ENCODE measurements around the gene TK2. TPM values are rescaled to one million over a fixed set of nuclear protein-coding genes. Genes with fewer than 3 reads are reported as not detected.

Gene TK2
- total and polyA plus RNA-seq, 2 experiments from 2014 or later: 1.8 to 4.2 TPM

- no peak overlapping the region for H3K27ac Mint-ChIP-seq
- no peaks in the 10 kb centered on the region for H4K20me1 ChIP-seq (replicated peaks; ENCODE audit: insufficient read depth)
- peaks cover 9% of the 10 kb centered on the region; the same call in 2 of the 3 replicates for H3K36me3 Mint-ChIP-seq (ENCODE audit: low read depth)
- H3K4me3 Mint-ChIP-seq: no peak overlapping the region
- H3K4me1 ChIP-seq (ENCODE audit: insufficient read depth): no peaks in the 10 kb centered on the region; the same call in 1 of the 2 replicates
- peaks cover 5% of the 10 kb centered on the region for H3K27me3 ChIP-seq (ENCODE audit: insufficient read depth)
- no peak overlapping the region for H3K4me2 ChIP-seq
- no peak for DNase-seq (ENCODE audit: low spot score)
- H3K4me1 Mint-ChIP-seq: peaks cover 4% of the 10 kb centered on the region
- H2AFZ ChIP-seq: no peak overlapping the region
- H3K4me3 ChIP-seq: no peak overlapping the region
- H3K27ac ChIP-seq (ENCODE audit: low read depth): no peak overlapping the region
- no peaks in the 10 kb centered on the region for H3K36me3 ChIP-seq (ENCODE audit: insufficient read depth)
- ATAC-seq: no peak
- H3K9me2 ChIP-seq (ENCODE audit: insufficient read depth): no peaks in the 10 kb centered on the region
- no peaks in the 10 kb centered on the region for H3K79me2 ChIP-seq (replicated peaks; ENCODE audit: insufficient read depth)
- TF ChIP-seq NANOG (IDR thresholded peaks at IDR 0.05; ENCODE audit: borderline replicate concordance): no peak
- no peak for TF ChIP-seq EZH2phosphoT487 (IDR thresholded peaks at IDR 0.05; ENCODE audit: unreplicated experiment)
- TF ChIP-seq ZNF331 (CRISPR knock-in tag; IDR thresholded peaks at IDR 0.05; ENCODE audit: low read depth): no peak
- no peak for TF ChIP-seq ZNF462 (CRISPR knock-in tag; IDR thresholded peaks at IDR 0.05)
- TF ChIP-seq EZH2 (IDR thresholded peaks at IDR 0.05; ENCODE audit: low read depth, unreplicated experiment): no peak
- TF ChIP-seq POLR2AphosphoS5 (IDR thresholded peaks at IDR 0.05; ENCODE audit: low read depth): no peak
- TF ChIP-seq REST (IDR thresholded peaks at IDR 0.05; ENCODE audit: unreplicated experiment): no peak
- no peak for TF ChIP-seq CTCF (conservative IDR thresholded peaks at IDR 0.05; ENCODE audit: low read depth in 2 of 2)
- no peak for TF ChIP-seq STAT1 (IDR thresholded peaks at IDR 0.05; ENCODE audit: unreplicated experiment)
- H3K9me3 Mint-ChIP-seq: peaks cover 10% of the 10 kb centered on the region
- H3K27me3 Mint-ChIP-seq (ENCODE audit: insufficient read depth, low read depth, poor library complexity): peaks cover 12% of the 10 kb centered on the region
- no peaks in the 10 kb centered on the region for H3F3A ChIP-seq (replicated peaks; ENCODE audit: low read depth)
Measured at GRCh38 chr16:66598111-66598510, 48.2 kb upstream of the TK2 start.

Measured in GM23338 (cell line).